GM12878 (cell line): ENCODE measurements around the gene AKT3.

Source experiments
- CTCF ChIP-seq, 3 experiments: IDR thresholded peaks in 2 of 3; conservative IDR thresholded peaks in 1 of 3; 2 replicates each; pipeline ENCODE4 v1.5.1; 2011; ENCODE audit warnings: low read depth in 3 of 3, low read length in 3 of 3, mild to moderate bottlenecking in 3 of 3, control low read depth in 2 of 3, moderate library complexity in 2 of 3, inconsistent platforms in 1 of 3, mixed read lengths in 1 of 3; ENCODE audit not compliant: control insufficient read depth in 2 of 3, insufficient read depth in 1 of 3; ENCODE audit errors: extremely low read depth in 1 of 3
- DPF2 ChIP-seq: fragments of 450-650 bp; IDR thresholded peaks from 2 replicates; pipeline ENCODE4 v1.6.1; 2017; ENCODE audit warnings: mild to moderate bottlenecking
- EP300 ChIP-seq, 2 experiments: fragments of 150-350 bp in 1 of 2; IDR thresholded peaks; 2 replicates each; pipeline ENCODE4 v1.6.1; 2011 to 2012; ENCODE audit warnings: low read depth in 2 of 2, low read length in 2 of 2, borderline replicate concordance in 1 of 2, improper control_type of control experiment in 1 of 2, inconsistent platforms in 1 of 2; ENCODE audit not compliant: control insufficient read depth in 1 of 2
- HDAC2 ChIP-seq: fragments of 200-600 bp; sonication (generic); IDR thresholded peaks from 2 replicates; pipeline ENCODE4 v1.6.1; 2017
- SIN3A ChIP-seq: IDR thresholded peaks from 2 replicates; pipeline ENCODE4 v1.6.1; 2012; ENCODE audit warnings: low read depth, low read length, improper control_type of control experiment

- TF ChIP-seq HDAC2 (no peak), EP300 (IDR thresholded peaks at IDR 0.05; ENCODE audit: borderline replicate concordance in 1 of 2, control insufficient read depth in 1 of 2, low read depth in 2 of 2, low read length in 2 of 2) (no peak), SIN3A (no peak), DPF2 (no peak), CTCF (IDR thresholded peaks at IDR 0.05 in 2 of 3, conservative IDR thresholded peaks at IDR 0.05 in 1 of 3; ENCODE audit: control insufficient read depth in 2 of 3, extremely low read depth in 1 of 3, insufficient read depth in 1 of 3, low read depth in 3 of 3, low read length in 3 of 3) (no peak)
These were observed at the start of gene AKT3 for GRCh38 chr1:243850202-243850451.
